Activated gamma-delta T cell (primary cell): ENCODE results near the gene SURF6.
"Not testable (repeated sequence)": the region's sequence is repeated elsewhere in the genome, so short reads cannot be mapped to it uniquely, and the experiment has no call there.

Experiments used
- DNase-seq: peaks from one replicate; lab custom pipeline; 2025; lab: John Stamatoyannopoulos, UW
- total RNA-seq, 2 donors: gene quantifications; one replicate each; lab custom pipeline; 2026; lab: John Stamatoyannopoulos, UW

Gene SURF6
- total RNA-seq: 55.1 to 73.3 reads per million in 2 donors

GRCh38 chr9:133335924-133336811, at the start of gene SURF6:
Gene SURF6 (minus strand): TSS chr9:133336188. CDS start chr9:133336132, 56 bp downstream.
- DNase-seq: peak; percentile 95

- no peak for DNase-seq
These were observed 49.5 kb upstream of the SURF6 start for GRCh38 chr9:133385452-133385851.

DNA sequence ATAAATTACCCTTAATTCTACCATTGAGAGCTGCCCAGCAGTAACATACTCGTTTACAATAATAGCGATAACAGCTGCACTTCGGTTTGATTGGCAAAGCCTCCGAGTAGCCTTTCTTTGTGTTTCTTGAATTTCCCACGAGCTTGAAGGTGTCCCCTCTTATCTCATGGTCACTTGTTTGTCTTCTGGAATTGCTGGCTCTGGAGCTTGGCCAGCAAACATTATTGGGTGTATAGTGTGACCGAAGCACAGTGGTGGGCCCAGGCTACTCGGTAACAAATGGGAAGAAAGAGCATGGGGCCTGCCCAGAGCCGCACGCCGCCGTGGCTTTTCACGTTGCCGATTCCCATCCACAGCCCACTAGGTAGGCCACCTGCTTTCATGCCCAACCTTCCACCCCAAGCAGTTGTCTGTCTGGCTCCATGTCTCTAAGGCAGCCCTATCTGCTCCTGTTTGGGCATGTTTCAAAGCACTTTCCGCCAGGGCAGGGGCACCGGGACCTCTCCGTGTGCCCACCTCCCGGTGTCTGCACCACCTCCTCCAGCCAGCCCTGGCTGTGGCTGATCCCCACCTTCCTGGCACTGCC, 48.8 kb upstream of the SURF6 start:
- DNase-seq: no peak

- DNase-seq: no peak
These were observed 47.5 kb upstream of the SURF6 start for GRCh38 chr9:133383438-133383837.

DNA sequence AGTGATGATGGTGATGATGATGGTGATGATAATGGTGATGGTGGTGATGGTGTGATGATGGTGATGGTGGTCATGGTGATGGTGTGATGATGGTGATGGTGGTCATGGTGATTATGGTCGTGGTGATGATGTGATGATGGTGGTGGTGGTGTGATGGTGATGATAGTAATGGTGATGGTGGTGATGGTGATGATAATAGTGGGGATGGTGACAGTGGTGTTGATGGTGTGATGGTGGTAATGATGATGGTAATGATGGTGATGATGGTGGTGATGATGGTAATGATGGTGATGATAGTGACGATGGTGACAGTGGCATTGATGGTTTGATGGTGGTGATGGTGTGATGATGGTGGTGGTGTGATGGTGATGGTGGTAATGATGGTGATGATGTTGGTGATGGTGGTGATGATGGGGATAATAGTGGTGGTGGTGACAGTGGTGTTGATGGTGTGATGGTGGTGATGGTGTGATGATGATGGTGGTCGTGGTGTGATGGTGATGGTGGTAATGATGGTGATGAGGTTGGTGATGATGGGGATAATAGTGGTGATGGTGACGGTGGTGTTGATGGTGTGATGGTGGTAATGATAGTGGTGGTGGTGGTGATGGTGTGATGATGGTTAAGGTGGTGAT, 46.6 kb upstream of the SURF6 start:
- DNase-seq: no peak

- DNase-seq: no peak
These were observed 44.7 kb upstream of the SURF6 start for GRCh38 chr9:133380734-133381133.

- DNase-seq: no peak
These were observed 43.4 kb upstream of the SURF6 start for GRCh38 chr9:133379153-133380086.

DNA sequence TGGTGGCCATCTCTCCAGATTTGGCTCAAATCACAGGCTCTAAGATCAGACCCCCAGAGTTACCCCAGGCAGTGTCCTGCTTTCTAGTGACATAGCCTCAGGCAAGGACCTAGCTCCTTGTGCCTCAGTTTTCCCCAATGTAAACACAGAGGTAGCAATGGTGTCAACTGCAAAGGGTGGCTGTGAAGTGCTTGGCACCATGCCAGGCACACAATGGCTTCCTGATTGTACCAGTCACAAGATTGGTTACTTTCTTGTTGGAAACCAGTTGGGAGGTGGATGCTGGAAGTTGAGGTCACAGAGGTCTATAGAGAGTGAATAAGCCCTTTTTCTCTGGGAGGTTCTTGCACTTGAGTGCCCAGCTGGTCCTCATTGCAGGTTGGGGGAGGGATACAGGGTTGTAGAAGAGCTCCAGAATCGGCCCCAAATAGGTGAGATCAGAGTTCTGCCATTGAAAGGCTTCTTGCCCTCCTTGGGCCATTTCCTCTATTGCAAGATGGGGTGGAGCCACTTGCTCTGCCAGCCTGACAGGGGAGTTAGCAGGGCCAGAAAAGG, 42.5 kb upstream of the SURF6 start:
- no peak for DNase-seq

GRCh38 chr9:133377721-133378216, 41.8 kb upstream of the SURF6 start:
- no peak for DNase-seq

- not testable (repeated sequence) for DNase-seq
These were observed 41.3 kb upstream of the SURF6 start for GRCh38 chr9:133377280-133377679.

GRCh38 chr9:133375724-133376654, 40.0 kb upstream of the SURF6 start, which contains the start of the genes STKLD1 and SURF4:
Gene STKLD1 (plus strand): TSS chr9:133376366. CDS start chr9:133376474, 108 bp downstream.
Gene SURF4 (minus strand): TSS chr9:133376060. CDS start chr9:133375969, 91 bp downstream.
- DNase-seq: peak; percentile 92

DNA sequence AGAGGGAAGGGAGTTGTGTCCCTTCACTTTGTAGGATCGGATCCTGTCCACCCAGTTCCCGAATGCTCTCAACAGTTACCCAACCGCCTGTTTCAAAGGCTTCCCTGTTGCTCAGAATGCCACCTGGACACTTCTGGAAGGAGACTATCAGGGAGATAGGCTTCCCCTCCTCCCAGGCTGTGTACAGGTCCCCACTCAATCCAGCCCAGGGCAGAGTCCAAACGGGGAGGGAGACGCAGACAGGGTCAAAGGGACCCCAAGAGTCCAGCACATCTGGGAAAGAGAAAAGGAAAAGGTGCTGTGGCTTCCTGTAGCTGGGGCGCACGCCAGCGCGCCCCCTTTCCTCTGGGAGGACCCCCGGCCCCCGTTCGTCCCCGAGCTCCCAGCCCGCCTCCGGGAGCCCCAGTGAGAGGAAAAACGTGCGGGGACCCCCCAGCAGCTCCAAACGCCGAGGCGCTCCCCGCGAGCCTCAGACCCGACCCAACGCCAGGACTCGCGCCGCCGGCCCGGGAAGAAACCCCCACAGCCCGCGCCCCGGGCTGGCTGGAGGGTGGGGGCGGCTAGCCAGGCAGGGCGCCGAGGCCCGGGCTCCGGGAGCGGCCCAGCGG, 39.2 kb upstream of the SURF6 start:
- DNase-seq: peak; percentile 33

DNA sequence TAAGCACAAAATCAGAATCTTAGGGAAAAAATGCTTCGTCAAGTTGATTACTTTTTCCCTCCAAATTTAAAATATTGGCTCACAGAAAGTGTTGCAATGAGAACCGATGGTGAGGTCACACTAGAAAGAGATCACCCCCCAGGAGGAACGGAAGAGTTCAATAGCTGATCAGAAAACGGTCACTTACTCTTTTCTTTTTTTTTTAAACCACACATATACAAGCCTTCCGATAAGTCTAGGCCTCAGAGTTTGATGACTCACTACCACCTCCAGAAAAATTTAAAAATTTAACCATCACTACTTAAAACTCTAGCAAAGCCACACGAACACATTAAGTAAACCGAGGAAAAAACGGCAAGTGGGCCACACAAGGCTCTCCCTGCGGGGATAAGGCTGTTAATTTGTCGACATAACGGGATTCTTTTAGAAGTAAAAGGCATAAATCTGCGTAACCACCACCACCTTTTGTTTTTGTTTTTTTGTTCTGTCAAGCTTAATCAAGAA, 38.7 kb upstream of the SURF6 start:
- no peak for DNase-seq

- no peak for DNase-seq
These were observed 36.2 kb upstream of the SURF6 start for GRCh38 chr9:133372144-133372543.

DNA sequence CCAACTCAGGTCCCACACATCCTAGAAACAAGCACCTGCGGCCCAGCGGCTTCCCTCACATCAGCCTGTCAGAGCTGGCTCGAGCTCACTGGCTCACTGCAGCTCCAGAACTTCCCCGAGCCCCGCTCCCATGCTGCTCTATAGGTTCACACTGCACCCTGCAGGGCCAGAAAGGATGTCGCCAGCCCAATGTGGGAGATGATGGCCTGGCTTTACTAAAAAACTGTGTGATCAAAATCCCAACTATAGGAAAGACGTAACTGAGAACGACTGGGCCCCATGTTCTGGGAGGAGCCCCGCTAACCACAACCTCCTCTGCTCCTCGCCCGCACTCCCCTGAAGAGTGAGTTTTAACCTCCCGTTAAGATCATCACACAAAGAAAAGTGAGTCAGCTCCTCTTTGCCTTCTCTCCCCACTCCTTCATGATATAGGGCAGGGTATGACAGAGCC, 35.3 kb upstream of the SURF6 start:
- DNase-seq: peak; percentile 25

DNA sequence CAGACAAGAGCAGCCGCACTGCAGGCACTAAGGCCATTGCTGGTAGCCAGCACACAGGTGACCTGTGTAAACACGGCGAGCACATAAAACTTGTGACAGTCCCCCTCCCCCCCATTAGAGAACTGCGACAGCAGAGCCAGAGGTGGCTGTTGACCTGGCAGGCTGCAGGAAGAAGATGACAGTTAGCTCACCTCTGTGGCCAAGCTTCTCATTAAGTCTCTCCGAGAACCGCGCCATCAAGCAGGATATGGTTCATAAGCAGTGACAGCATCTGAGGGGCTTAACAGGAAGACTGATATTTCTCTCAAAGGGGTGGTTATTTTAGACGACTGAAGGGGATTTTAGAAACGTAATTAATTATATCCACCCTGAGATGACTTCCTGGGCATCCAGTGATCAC, 34.7 kb upstream of the SURF6 start:
- DNase-seq: no peak

- peak; percentile 22 for DNase-seq
These were observed 33.9 kb upstream of the SURF6 start for GRCh38 chr9:133369933-133370332.

GRCh38 chr9:133369422-133369821, 33.4 kb upstream of the SURF6 start:
- DNase-seq: no peak

DNA sequence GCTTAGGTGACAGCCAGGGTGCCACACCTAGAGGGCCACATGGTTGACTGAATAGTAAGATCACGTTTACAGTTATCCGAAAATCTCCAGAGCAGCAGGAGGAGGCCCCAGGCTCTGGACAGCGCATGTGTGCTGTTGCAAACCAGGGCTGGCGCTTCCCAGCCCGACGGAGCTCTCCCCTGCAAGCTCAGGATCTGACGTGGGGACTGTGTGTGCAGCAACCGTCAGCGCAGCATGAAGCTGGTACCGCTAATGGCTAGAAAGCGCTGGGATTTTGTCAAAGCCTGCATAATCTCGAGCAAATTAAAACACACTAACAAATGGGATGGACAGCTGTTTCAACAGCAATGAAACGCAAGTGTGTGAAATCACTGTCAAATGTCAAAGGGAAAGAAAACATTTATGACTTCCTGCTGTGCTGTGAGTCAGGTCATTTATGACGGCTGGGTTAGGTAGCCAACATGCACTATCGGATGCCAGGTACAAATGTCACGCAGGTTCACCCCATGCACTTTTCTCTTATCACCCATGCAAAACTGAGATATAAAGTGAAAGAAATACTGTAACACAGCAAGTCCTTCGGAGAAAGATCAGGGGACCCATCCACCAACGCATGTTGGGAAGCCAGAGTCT, 32.4 kb upstream of the SURF6 start:
- no peak for DNase-seq
